ENCODE results near the gene DPM2. TPM values are rescaled to one million over a fixed set of nuclear protein-coding genes. Genes with fewer than 3 reads are reported as not detected.

The DPM2 gene
- total and polyA plus RNA-seq, 2 experiments from 2014 or later: 36.6 to 92.4 TPM

DNA sequence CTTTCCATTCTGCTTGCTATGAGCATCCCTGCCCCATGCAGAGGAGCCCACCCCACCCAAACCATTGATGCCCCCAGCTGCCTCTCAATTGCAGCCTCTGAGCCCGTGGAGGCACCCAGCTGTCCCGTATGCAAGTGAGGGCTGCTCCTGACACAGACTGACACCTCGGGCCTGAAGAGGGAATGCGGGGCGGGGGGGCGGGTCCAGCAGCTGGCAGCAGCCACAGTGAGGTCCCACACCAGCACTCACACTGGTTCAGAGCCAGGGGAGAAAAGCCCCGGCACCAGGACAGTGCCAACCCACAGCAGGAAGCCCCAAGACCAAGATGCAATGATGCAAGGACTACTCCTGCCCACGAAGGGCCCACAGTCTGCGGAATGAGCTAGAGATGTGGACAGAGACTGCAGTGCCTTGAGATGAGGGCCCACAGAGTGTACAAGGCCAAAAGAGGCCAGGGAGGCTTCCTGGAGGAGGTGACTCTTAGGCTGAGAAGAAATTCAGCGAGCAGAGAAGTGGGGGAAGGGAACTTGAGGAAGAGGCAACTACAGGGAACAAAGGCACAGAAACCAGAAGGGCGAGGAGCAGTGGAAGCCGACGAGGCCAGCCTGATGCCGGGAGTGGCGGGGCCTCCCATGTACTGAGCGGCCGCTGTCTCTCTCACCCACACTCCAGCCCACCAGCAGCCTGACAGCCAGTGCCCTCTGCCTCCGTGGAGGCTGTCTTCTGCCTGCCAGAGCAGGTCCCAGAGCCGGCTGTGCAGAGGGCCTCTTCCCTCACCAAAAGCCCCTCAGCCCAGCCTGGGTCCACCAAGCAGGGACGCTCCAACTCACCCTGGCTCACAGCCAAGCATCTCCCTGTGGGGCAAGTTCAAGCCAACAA lies 33.9 kb upstream of the DPM2 start (continued):
- TF ChIP-seq, protein P1, sequence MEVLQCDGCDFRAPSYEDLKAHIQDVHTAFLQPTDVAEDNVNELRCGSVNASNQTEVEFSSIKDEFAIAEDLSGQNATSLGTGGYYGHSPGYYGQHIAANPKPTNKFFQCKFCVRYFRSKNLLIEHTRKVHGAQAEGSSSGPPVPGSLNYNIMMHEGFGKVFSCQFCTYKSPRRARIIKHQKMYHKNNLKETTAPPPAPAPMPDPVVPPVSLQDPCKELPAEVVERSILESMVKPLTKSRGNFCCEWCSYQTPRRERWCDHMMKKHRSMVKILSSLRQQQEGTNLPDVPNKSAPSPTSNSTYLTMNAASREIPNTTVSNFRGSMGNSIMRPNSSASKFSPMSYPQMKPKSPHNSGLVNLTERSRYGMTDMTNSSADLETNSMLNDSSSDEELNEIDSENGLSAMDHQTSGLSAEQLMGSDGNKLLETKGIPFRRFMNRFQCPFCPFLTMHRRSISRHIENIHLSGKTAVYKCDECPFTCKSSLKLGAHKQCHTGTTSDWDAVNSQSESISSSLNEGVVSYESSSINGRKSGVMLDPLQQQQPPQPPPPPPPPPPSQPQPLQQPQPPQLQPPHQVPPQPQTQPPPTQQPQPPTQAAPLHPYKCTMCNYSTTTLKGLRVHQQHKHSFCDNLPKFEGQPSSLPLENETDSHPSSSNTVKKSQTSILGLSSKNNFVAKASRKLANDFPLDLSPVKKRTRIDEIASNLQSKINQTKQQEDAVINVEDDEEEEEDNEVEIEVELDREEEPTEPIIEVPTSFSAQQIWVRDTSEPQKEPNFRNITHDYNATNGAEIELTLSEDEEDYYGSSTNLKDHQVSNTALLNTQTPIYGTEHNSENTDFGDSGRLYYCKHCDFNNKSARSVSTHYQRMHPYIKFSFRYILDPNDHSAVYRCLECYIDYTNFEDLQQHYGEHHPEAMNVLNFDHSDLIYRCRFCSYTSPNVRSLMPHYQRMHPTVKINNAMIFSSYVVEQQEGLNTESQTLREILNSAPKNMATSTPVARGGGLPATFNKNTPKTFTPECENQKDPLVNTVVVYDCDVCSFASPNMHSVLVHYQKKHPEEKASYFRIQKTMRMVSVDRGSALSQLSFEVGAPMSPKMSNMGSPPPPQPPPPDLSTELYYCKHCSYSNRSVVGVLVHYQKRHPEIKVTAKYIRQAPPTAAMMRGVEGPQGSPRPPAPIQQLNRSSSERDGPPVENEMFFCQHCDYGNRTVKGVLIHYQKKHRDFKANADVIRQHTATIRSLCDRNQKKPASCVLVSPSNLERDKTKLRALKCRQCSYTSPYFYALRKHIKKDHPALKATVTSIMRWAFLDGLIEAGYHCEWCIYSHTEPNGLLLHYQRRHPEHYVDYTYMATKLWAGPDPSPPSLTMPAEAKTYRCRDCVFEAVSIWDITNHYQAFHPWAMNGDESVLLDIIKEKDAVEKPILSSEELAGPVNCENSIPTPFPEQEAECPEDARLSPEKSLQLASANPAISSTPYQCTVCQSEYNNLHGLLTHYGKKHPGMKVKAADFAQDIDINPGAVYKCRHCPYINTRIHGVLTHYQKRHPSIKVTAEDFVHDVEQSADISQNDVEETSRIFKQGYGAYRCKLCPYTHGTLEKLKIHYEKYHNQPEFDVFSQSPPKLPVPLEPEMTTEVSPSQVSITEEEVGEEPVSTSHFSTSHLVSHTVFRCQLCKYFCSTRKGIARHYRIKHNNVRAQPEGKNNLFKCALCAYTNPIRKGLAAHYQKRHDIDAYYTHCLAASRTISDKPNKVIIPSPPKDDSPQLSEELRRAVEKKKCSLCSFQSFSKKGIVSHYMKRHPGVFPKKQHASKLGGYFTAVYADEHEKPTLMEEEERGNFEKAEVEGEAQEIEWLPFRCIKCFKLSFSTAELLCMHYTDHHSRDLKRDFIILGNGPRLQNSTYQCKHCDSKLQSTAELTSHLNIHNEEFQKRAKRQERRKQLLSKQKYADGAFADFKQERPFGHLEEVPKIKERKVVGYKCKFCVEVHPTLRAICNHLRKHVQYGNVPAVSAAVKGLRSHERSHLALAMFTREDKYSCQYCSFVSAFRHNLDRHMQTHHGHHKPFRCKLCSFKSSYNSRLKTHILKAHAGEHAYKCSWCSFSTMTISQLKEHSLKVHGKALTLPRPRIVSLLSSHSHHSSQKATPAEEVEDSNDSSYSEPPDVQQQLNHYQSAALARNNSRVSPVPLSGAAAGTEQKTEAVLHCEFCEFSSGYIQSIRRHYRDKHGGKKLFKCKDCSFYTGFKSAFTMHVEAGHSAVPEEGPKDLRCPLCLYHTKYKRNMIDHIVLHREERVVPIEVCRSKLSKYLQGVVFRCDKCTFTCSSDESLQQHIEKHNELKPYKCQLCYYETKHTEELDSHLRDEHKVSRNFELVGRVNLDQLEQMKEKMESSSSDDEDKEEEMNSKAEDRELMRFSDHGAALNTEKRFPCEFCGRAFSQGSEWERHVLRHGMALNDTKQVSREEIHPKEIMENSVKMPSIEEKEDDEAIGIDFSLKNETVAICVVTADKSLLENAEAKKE (CRISPR knock-in tag; IDR thresholded peaks at IDR 0.05): no peak
- TF ChIP-seq STAT1 (IDR thresholded peaks at IDR 0.05; ENCODE audit: unreplicated experiment) (no peak), ZNF331 (CRISPR knock-in tag; IDR thresholded peaks at IDR 0.05; ENCODE audit: low read depth) (no peak), NANOG (IDR thresholded peaks at IDR 0.05; ENCODE audit: borderline replicate concordance) (no peak), EZH2phosphoT487 (IDR thresholded peaks at IDR 0.05; ENCODE audit: unreplicated experiment) (no peak), ZNF114 (CRISPR knock-in tag; IDR thresholded peaks at IDR 0.05) (no peak), EZH2 (IDR thresholded peaks at IDR 0.05; ENCODE audit: low read depth, unreplicated experiment) (no peak), POLR2AphosphoS5 (IDR thresholded peaks at IDR 0.05; ENCODE audit: low read depth) (no peak), JUNB (IDR thresholded peaks at IDR 0.05; ENCODE audit: unreplicated experiment) (no peak), CREB1 (CRISPR knock-in tag; IDR thresholded peaks at IDR 0.05; ENCODE audit: low read depth) (no peak)
- TF ChIP-seq, protein P2, sequence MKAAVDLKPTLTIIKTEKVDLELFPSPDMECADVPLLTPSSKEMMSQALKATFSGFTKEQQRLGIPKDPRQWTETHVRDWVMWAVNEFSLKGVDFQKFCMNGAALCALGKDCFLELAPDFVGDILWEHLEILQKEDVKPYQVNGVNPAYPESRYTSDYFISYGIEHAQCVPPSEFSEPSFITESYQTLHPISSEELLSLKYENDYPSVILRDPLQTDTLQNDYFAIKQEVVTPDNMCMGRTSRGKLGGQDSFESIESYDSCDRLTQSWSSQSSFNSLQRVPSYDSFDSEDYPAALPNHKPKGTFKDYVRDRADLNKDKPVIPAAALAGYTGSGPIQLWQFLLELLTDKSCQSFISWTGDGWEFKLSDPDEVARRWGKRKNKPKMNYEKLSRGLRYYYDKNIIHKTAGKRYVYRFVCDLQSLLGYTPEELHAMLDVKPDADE (IDR thresholded peaks at IDR 0.05): no peak
- TF ChIP-seq, protein P3, sequence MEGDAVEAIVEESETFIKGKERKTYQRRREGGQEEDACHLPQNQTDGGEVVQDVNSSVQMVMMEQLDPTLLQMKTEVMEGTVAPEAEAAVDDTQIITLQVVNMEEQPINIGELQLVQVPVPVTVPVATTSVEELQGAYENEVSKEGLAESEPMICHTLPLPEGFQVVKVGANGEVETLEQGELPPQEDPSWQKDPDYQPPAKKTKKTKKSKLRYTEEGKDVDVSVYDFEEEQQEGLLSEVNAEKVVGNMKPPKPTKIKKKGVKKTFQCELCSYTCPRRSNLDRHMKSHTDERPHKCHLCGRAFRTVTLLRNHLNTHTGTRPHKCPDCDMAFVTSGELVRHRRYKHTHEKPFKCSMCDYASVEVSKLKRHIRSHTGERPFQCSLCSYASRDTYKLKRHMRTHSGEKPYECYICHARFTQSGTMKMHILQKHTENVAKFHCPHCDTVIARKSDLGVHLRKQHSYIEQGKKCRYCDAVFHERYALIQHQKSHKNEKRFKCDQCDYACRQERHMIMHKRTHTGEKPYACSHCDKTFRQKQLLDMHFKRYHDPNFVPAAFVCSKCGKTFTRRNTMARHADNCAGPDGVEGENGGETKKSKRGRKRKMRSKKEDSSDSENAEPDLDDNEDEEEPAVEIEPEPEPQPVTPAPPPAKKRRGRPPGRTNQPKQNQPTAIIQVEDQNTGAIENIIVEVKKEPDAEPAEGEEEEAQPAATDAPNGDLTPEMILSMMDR (conservative IDR thresholded peaks at IDR 0.05; ENCODE audit: low read depth in 2 of 2): no peak
